ENCODE data around the gene CSAG2.

The CSAG2 gene

DNA sequence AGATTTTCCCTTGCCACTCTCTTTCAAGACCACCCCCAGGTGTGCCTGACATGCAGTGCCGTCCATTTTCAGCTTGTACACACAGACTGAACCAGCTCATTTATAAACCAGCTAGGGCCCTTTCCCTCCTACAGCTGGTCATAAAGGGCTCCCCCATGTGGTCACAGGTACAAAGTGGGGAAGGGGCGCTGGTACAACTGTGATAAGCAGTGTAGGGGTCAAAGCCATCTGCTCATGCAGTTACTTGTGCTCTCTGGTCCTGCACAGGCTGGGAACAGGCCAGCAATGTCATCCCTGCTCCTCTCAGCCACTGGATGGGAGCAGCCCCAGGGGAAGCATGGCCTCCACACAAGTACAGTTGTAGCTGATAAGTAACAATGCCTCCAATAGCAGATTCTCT is 50.8 kb downstream of the CSAG2 start:
- no peaks in the 10 kb centered on the region for H3K9me3 ChIP-seq (ENCODE audit: control insufficient read depth, insufficient read depth, low read length)
- no CpG with 5 or more reads among the region's 2 CpGs for WGBS (ENCODE audit: insufficient coverage, insufficient read length)
- no peaks in the 10 kb centered on the region for H3K27me3 ChIP-seq (ENCODE audit: control insufficient read depth, insufficient read depth, low read length)
- H3K4me1 ChIP-seq (ENCODE audit: control insufficient read depth, insufficient read depth, low read length): no peaks in the 10 kb centered on the region
- H3K27ac ChIP-seq (ENCODE audit: low read length): no peak overlapping the region
- no peak overlapping the region for H3K4me3 ChIP-seq (ENCODE audit: low read length)
- H3K36me3 ChIP-seq (ENCODE audit: control insufficient read depth, insufficient read depth, low read length): no peaks in the 10 kb centered on the region
- no peak for DNase-seq (ENCODE audit: low read depth, low spot score)
